K562 (cell line): ENCODE data around the gene FGF23. TPM values are rescaled to one million over a fixed set of nuclear protein-coding genes. Genes with fewer than 3 reads are reported as not detected.

Experiments
- ATAC-seq: fragments of 200-7000 bp; cut with Tn5 transposase; 3 replicates; pipeline ENCODE4 v1.9.1; 2020; ENCODE audit warnings: moderate library complexity
- BruUV-seq: library from RNA; stranded (reverse); fragments of 400-500 nt; replicated peaks from 2 replicates; lab custom pipeline; 2021; lab: Mats Ljungman, UMichigan
- CTCF ChIA-PET: fragments of 300-600 bp; formaldehyde crosslinking; extraction: SDS; loops from one replicate; lab custom pipeline; 2021; ENCODE audit warnings: low intra/inter-chr PET ratio; lab: Yijun Ruan, JAX
- POLR2A ChIA-PET: fragments of 300-600, 350-650 bp; sonication (Branson Sonifier 250); formaldehyde crosslinking; extraction: SDS; loops from one replicate; lab custom pipeline; 2021; ENCODE audit warnings: antibody characterized with exemption, inconsistent platforms; lab: Yijun Ruan, JAX
- DNase-seq, 4 experiments: peaks; one replicate each; pipeline versions ENCODE4 v3.0.0 to v3.0.0-alpha.2; 2011 to 2018; ENCODE audit warnings: low spot score in 3 of 4, mixed read lengths in 3 of 4; ENCODE audit errors: extremely low read depth in 1 of 4
- FAIRE-seq: peaks from 2 replicates; lab custom pipeline; 2011; peaks lifted over from hg19 to GRCh38; lab: Jason Lieb, UNC
- H2AFZ ChIP-seq: 2 replicates; pipeline ENCODE4 v1.6.0; 2011; ENCODE audit warnings: low read depth, low read length, control low read depth, inconsistent platforms
- H3K27ac ChIP-seq: fragments of 200-600 bp; 3 replicates; pipeline ENCODE4 v1.8.0; 2011; ENCODE audit warnings: low read depth, mild to moderate bottlenecking, control low read depth, inconsistent platforms, low read length, moderate library complexity, mixed read lengths; ENCODE audit errors: extremely low read depth
- H3K27me3 ChIP-seq, 2 experiments: fragments of 300-600 bp in 1 of 2; 2 replicates in 1 of 2; 3 replicates in 1 of 2; pipeline versions ENCODE4 v1.6.0 to v1.8.0; 2011; ENCODE audit warnings: inconsistent platforms in 2 of 2, low read length in 2 of 2, mild to moderate bottlenecking in 1 of 2, mixed read lengths in 1 of 2, moderate library complexity in 1 of 2; ENCODE audit not compliant: control insufficient read depth in 2 of 2, insufficient read depth in 2 of 2
- H3K36me3 ChIP-seq: fragments of 300-600 bp; 3 replicates; pipeline ENCODE4 v1.8.0; 2011; ENCODE audit warnings: mild to moderate bottlenecking, low read length, inconsistent platforms; ENCODE audit not compliant: control insufficient read depth, insufficient read depth
- H3K4me1 ChIP-seq, 2 experiments: fragments of 200-600 bp in 1 of 2; replicated peaks in 1 of 2; 2 replicates in 1 of 2; 3 replicates in 1 of 2; pipeline versions ENCODE4 v1.5.1 to v1.8.0; 2011; ENCODE audit warnings: inconsistent platforms in 2 of 2, low read length in 2 of 2, mild to moderate bottlenecking in 1 of 2, mixed read lengths in 1 of 2, moderate library complexity in 1 of 2; ENCODE audit not compliant: control insufficient read depth in 2 of 2, insufficient read depth in 2 of 2
- H3K4me2 ChIP-seq: 2 replicates; pipeline ENCODE4 v1.6.1; 2011; ENCODE audit warnings: low read length, control low read depth, inconsistent platforms, mixed read lengths; ENCODE audit not compliant: insufficient read depth
- H3K4me3 ChIP-seq: fragments of 200-600 bp; sonication (generic), shearing (Covaris generic); 2 replicates; pipeline ENCODE4 v1.5.1; 2016; ENCODE audit warnings: control low read depth, inconsistent platforms
- H3K79me2 ChIP-seq: fragments of 200-600 bp; 3 replicates; pipeline ENCODE4 v1.8.0; 2011; ENCODE audit warnings: low read length, inconsistent platforms; ENCODE audit not compliant: control insufficient read depth, insufficient read depth
- H3K9ac ChIP-seq, 2 experiments: 2 replicates each; pipeline versions ENCODE4 v1.6.0 to v1.6.1; 2011; ENCODE audit warnings: low read depth in 2 of 2, low read length in 2 of 2, control low read depth in 1 of 2, inconsistent platforms in 1 of 2, mild to moderate bottlenecking in 1 of 2, mixed read lengths in 1 of 2; ENCODE audit not compliant: insufficient read depth in 1 of 2
- H3K9me1 ChIP-seq: one replicate; pipeline ENCODE4 v1.6.0; 2011; ENCODE audit warnings: inconsistent platforms, mild to moderate bottlenecking, low read length, moderate library complexity; ENCODE audit not compliant: control insufficient read depth, insufficient read depth
- H3K9me3 ChIP-seq: replicated peaks from 2 replicates; pipeline ENCODE4 v1.5.1; 2011; ENCODE audit warnings: low read depth, low read length, inconsistent platforms; ENCODE audit not compliant: control insufficient read depth, insufficient read depth
- H4K20me1 ChIP-seq: replicated peaks from 2 replicates; pipeline ENCODE4 v1.6.1; 2011; ENCODE audit warnings: low read length, inconsistent platforms, mixed read lengths; ENCODE audit not compliant: control insufficient read depth, insufficient read depth
- BRF1 ChIP-seq: IDR thresholded peaks from 3 replicates; pipeline ENCODE4 v1.6.1; 2011; ENCODE audit warnings: borderline replicate concordance, mild to moderate bottlenecking; ENCODE audit not compliant: insufficient read length; ENCODE audit errors: extremely low read depth
- MAX ChIP-seq: sonication (generic); formaldehyde crosslinking; IDR thresholded peaks from 2 replicates; pipeline ENCODE4 v1.9.0; 2022; ENCODE audit warnings: mild to moderate bottlenecking, missing genetic modification reagents
- MEIS2 ChIP-seq: fragments of 450-650 bp; IDR thresholded peaks from 2 replicates; pipeline ENCODE4 v1.6.1; 2014; ENCODE audit warnings: mild to moderate bottlenecking; ENCODE audit not compliant: partially characterized antibody
- NR4A1 ChIP-seq, 2 experiments: fragments of 250-450 bp in 1 of 2; fragments of 450-650 bp in 1 of 2; sonication (Bioruptor Pico) in 1 of 2; IDR thresholded peaks; 2 replicates each; pipeline versions ENCODE4 v1.4.0 to v1.6.1; 2016 to 2020; ENCODE audit warnings: mild to moderate bottlenecking in 2 of 2, missing compliant biosample characterization in 1 of 2, missing genetic modification characterization in 1 of 2, moderate library complexity in 1 of 2
- PKNOX1 ChIP-seq: fragments of 450-650 bp; IDR thresholded peaks from 2 replicates; pipeline ENCODE4 v1.6.1; 2016
- PRMT5 ChIP-seq: sonication (generic); formaldehyde crosslinking; IDR thresholded peaks from 2 replicates; pipeline ENCODE4 v1.5.0; 2020; ENCODE audit warnings: missing genetic modification reagents
- TCF7L2 ChIP-seq: fragments of 150-350 bp; IDR thresholded peaks from 2 replicates; pipeline ENCODE4 v1.6.1; 2016; ENCODE audit warnings: low read depth, mild to moderate bottlenecking, low read length, moderate library complexity
- THAP7 ChIP-seq: fragments of 250-450 bp; sonication (Bioruptor Pico); IDR thresholded peaks from 2 replicates; pipeline ENCODE4 v1.5.0; 2021
- ZBTB1 ChIP-seq: sonication (generic); formaldehyde crosslinking; IDR thresholded peaks from 2 replicates; pipeline ENCODE4 v1.8.1; 2023; ENCODE audit warnings: missing genetic modification reagents, low read depth, mild to moderate bottlenecking, borderline replicate concordance
- ZNF253 ChIP-seq: fragments of 250-450 bp; sonication (Bioruptor Pico); conservative IDR thresholded peaks from 2 replicates; pipeline ENCODE4 v1.6.1; 2021; ENCODE audit warnings: mild to moderate bottlenecking
- ZNF512 ChIP-seq: IDR thresholded peaks from 2 replicates; pipeline ENCODE4 v1.6.1; 2016; ENCODE audit warnings: missing genetic modification characterization, missing compliant biosample characterization
- ZNF780A ChIP-seq: fragments of 250-450 bp; sonication (Bioruptor Pico); IDR thresholded peaks from 2 replicates; pipeline ENCODE4 v1.5.0; 2021; ENCODE audit warnings: mild to moderate bottlenecking
- WGBS: fragments of 100-300 bp; shearing (Covaris generic); methylation state at CpG from one replicate; pipeline ENCODE4 v1.1.6; 2016; ENCODE audit warnings: low coverage, mixed read lengths; ENCODE audit not compliant: insufficient coverage; ENCODE audit errors: missing lambda C conversion rate; 5-methylcytosine and 5-hydroxymethylcytosine counted together
- in situ Hi-C: fragments of 300-500 bp; cut with MboI; formaldehyde crosslinking; loops from 4 replicates; pipeline ENCODE4 v1.15.0; 2018; ENCODE audit warnings: inconsistent platforms, mixed read lengths
- intact Hi-C: fragments of 100-400 bp; cut with micrococcal nuclease; formaldehyde crosslinking; loops from 2 replicates; pipeline ENCODE4 v1.14.2; 2022
- polyA plus RNA-seq, 8 experiments: library from polyadenylated mRNA; depleted of rRNA in 4 of 8; stranded (reverse) in 5 of 8; unstranded in 3 of 8; fragments of >200 nt; fragmentation: Nextera tagmentation in 2 of 8; fragmentation: Illumina TruSeq in 1 of 8; extraction: Ambion mirVana in 2 of 8; extraction: Trizol in 1 of 8; gene quantifications; 2 replicates each; pipeline versions ENCODE4 v1.2.1 to v1.2.3, GENCODE V29; 2011 to 2014; ENCODE audit warnings: inconsistent platforms in 1 of 8, missing spikeins in 1 of 8
- total RNA-seq, 7 experiments: library from RNA; depleted of rRNA in 6 of 7; stranded (reverse); fragments of >200 nt in 6 of 7; fragmentation: Illumina TruSeq in 2 of 7; extraction: Trizol in 2 of 7; gene quantifications; 2 replicates each; pipeline versions ENCODE4 v1.2.1 to v1.2.3, GENCODE V29; 2011 to 2021; ENCODE audit warnings: low replicate concordance in 1 of 7

FGF23 gene
- total and polyA plus RNA-seq, 9 of the 15 experiments (the other 6 are each of a cell fraction or from before 2014, with no cell fraction given), result 0.38 TPM; not detected in 8

- Histone ChIP-seq H3K27ac (no peak overlapping the region), H3K27me3 (peaks cover 0 to 7% of the 10 kb centered on the region in 2 experiments; a peak in 2 of 5 replicates), H3K9me3 (no peaks in the 10 kb centered on the region), H3K36me3 (no peaks in the 10 kb centered on the region), H3K4me1 (no peaks in the 10 kb centered on the region; a peak in 1 of 5 replicates), H4K20me1 (no peaks in the 10 kb centered on the region), H2AFZ (no peak overlapping the region), H3K9ac (no peak overlapping the region), H3K9me1 (no peaks in the 10 kb centered on the region), H3K79me2 (no peaks in the 10 kb centered on the region), H3K4me2 (no peak overlapping the region), H3K4me3 (no peak overlapping the region)
- ATAC-seq (no peak), FAIRE-seq (no peak), DNase-seq (no peak)
- CTCF ChIA-PET, result no interaction called here
- no TSS peak for BruUV-seq
- in situ Hi-C loops, result no loop called here
- no peak for TF ChIP-seq BRF1
- TF ChIP-seq ZNF512 (tag), result peak; percentile 72
- WGBS, result 0% methylated on average over 3 of the region's 3 CpGs
- intact Hi-C loops, result no loop called here
- POLR2A ChIA-PET, result no interaction called here
Measured at GRCh38 chr12:4401117-4401516, 21.6 kb upstream of the FGF23 start.

- intact Hi-C loops, result no loop called here
- no peaks in the 10 kb centered on the region for H3K36me3 ChIP-seq
- ChIA-PET POLR2A (interaction anchor here (0.6 to 1.0 kb wide), 2 partner anchors 9 to 12 kb away, joined by 3 read pairs; no protein-coding TSS in a partner anchor), CTCF (no interaction called here)
- no peaks in the 10 kb centered on the region for H3K27me3 ChIP-seq
- H3K4me3 ChIP-seq, result no peak overlapping the region
- ATAC-seq (no peak), DNase-seq (no peak), FAIRE-seq (no peak)
- WGBS, result 10% methylated on average over 1 of the region's 2 CpGs
- peaks cover 8 to 9% of the 10 kb centered on the region in 2 experiments; a peak in 4 of 5 replicates for H3K4me1 ChIP-seq
- no peaks in the 10 kb centered on the region; the same call in 1 of the 2 replicates for H3K9me3 ChIP-seq
- no peaks in the 10 kb centered on the region for H3K79me2 ChIP-seq
- in situ Hi-C loops, result no loop called here
- no peak overlapping the region for H3K9ac ChIP-seq
- no peak overlapping the region for H3K27ac ChIP-seq
- H4K20me1 ChIP-seq, result no peaks in the 10 kb centered on the region
- no TSS peak for BruUV-seq
- H2AFZ ChIP-seq, result no peak overlapping the region
- H3K9me1 ChIP-seq, result no peaks in the 10 kb centered on the region
- H3K4me2 ChIP-seq, result no peak overlapping the region
- TF ChIP-seq NR4A1 (CRISPR knock-in tag; IDR thresholded peaks at IDR 0.05) (no peak), NR4A1 (tag; IDR thresholded peaks at IDR 0.05) (no peak), MEIS2 (peak; percentile 74), ZNF780A (CRISPR knock-in tag) (no peak), ZNF253 (CRISPR knock-in tag) (no peak), PKNOX1 (peak; percentile 74), TCF7L2 (no peak), ZBTB1 (CRISPR knock-in tag) (no peak), MAX (CRISPR knock-in tag) (no peak), THAP7 (CRISPR knock-in tag) (no peak), PRMT5 (CRISPR knock-in tag) (no peak)
Measured at GRCh38 chr12:4395818-4396217, 16.3 kb upstream of the FGF23 start.
